GM12878 (cell line): Measurements from ENCODE around the gene C6orf62. TPM values are rescaled to one million over a fixed set of nuclear protein-coding genes. Genes with fewer than 3 reads are reported as not detected.

Experiments
- ATAC-seq: fragments of 200-7000 bp; cut with Tn5 transposase; 3 replicates; pipeline ENCODE4 v1.9.1; 2020; ENCODE audit warnings: mild to moderate bottlenecking, moderate library complexity
- BruUV-seq: library from RNA; stranded (reverse); fragments of 400-500 nt; replicated peaks from 2 replicates; lab custom pipeline; 2021; lab: Mats Ljungman, UMichigan
- CTCF ChIA-PET: fragments of 300-600 bp; sonication (Branson Sonifier 250); formaldehyde crosslinking; extraction: SDS; loops from one replicate; lab custom pipeline; 2021; ENCODE audit warnings: inconsistent platforms; lab: Yijun Ruan, JAX
- POLR2A ChIA-PET: fragments of 350-600 bp; formaldehyde crosslinking; extraction: SDS; loops from one replicate; lab custom pipeline; 2021; ENCODE audit warnings: inconsistent platforms; lab: Charles Lee
- RAD21 ChIA-PET: fragments of 300-600 bp; sonication (Branson Sonifier 250); formaldehyde crosslinking; loops from one replicate; lab custom pipeline; 2023; ENCODE audit warnings: antibody characterized with exemption; ENCODE audit not compliant: unreplicated experiment; lab: Charles Lee
- SMC1A ChIA-PET: fragments of 300-600 bp; sonication (Branson Sonifier 250); formaldehyde crosslinking; loops from one replicate; lab custom pipeline; 2023; ENCODE audit not compliant: unreplicated experiment, uncharacterized antibody; lab: Charles Lee
- DNase-seq: peaks from one replicate; pipeline ENCODE4 v3.0.0-alpha.2; 2011; ENCODE audit warnings: low read depth, low spot score
- FAIRE-seq: peaks from 3 replicates; lab custom pipeline; 2011; peaks lifted over from hg19 to GRCh38; lab: Jason Lieb, UNC
- H2AFZ ChIP-seq: 2 replicates; pipeline ENCODE4 v1.6.0; 2011; ENCODE audit warnings: low read depth, low read length, control low read depth; ENCODE audit not compliant: control insufficient read depth
- H3K27ac ChIP-seq: 2 replicates; pipeline ENCODE4 v1.5.1; 2011; ENCODE audit warnings: control low read depth; ENCODE audit not compliant: control insufficient read depth, insufficient read depth
- H3K27me3 ChIP-seq, 2 experiments: replicated peaks in 1 of 2; 2 replicates each; pipeline versions ENCODE4 v1.6.0 to v1.6.1; 2011; ENCODE audit warnings: low read length in 1 of 2; ENCODE audit not compliant: control insufficient read depth in 2 of 2, insufficient read depth in 2 of 2
- H3K36me3 ChIP-seq, 2 experiments: 2 replicates each; pipeline ENCODE4 v1.5.1; 2011; ENCODE audit warnings: low read length in 1 of 2; ENCODE audit not compliant: control insufficient read depth in 2 of 2, insufficient read depth in 2 of 2
- H3K4me1 ChIP-seq: 2 replicates; pipeline ENCODE4 v1.6.1; 2011; ENCODE audit warnings: mild to moderate bottlenecking, low read length, moderate library complexity, mixed read lengths; ENCODE audit not compliant: control insufficient read depth, insufficient read depth
- H3K4me2 ChIP-seq: 2 replicates; pipeline ENCODE4 v1.6.0; 2011; ENCODE audit warnings: control low read depth; ENCODE audit not compliant: control insufficient read depth, insufficient read depth
- H3K4me3 ChIP-seq: fragments of 200-600 bp; sonication (generic); 2 replicates; pipeline ENCODE4 v1.5.1; 2016
- H3K79me2 ChIP-seq: 2 replicates; pipeline ENCODE4 v1.6.0; 2011; ENCODE audit warnings: low read length; ENCODE audit not compliant: control insufficient read depth, insufficient read depth
- H3K9ac ChIP-seq: 2 replicates; pipeline ENCODE4 v1.8.0; 2011; ENCODE audit warnings: low read length, control low read depth, mixed read lengths; ENCODE audit not compliant: control insufficient read depth, insufficient read depth
- H3K9me3 ChIP-seq: replicated peaks from 3 replicates; pipeline ENCODE4 v1.5.1; 2011; ENCODE audit warnings: mild to moderate bottlenecking, low read length; ENCODE audit not compliant: control insufficient read depth, insufficient read depth
- H4K20me1 ChIP-seq: 2 replicates; pipeline ENCODE4 v1.6.0; 2011; ENCODE audit not compliant: control insufficient read depth, insufficient read depth
- CREB1 ChIP-seq: IDR thresholded peaks from 2 replicates; pipeline ENCODE4 v1.6.1; 2012; ENCODE audit warnings: low read depth, mild to moderate bottlenecking, inconsistent platforms
- ETV6 ChIP-seq, 2 experiments: fragments of 450-650 bp in 1 of 2; IDR thresholded peaks in 1 of 2; conservative IDR thresholded peaks in 1 of 2; 2 replicates each; pipeline ENCODE4 v1.6.1; 2014; ENCODE audit warnings: antibody characterized with exemption in 1 of 2, borderline replicate concordance in 1 of 2, low read depth in 1 of 2, mild to moderate bottlenecking in 1 of 2, moderate library complexity in 1 of 2
- HDAC2 ChIP-seq: fragments of 200-600 bp; sonication (generic); IDR thresholded peaks from 2 replicates; pipeline ENCODE4 v1.6.1; 2017
- HDGF ChIP-seq: fragments of 450-650 bp; IDR thresholded peaks from 2 replicates; pipeline ENCODE4 v1.6.1; 2016; ENCODE audit warnings: antibody characterized with exemption
- KLF5 ChIP-seq: fragments of 450-650 bp; IDR thresholded peaks from 2 replicates; pipeline ENCODE4 v1.6.1; 2014; ENCODE audit warnings: mild to moderate bottlenecking; ENCODE audit not compliant: partially characterized antibody
- SP1 ChIP-seq: IDR thresholded peaks from one replicate; pipeline ENCODE4 v1.6.1; 2011; ENCODE audit warnings: low read depth, low read length
- SRF ChIP-seq, 2 experiments: IDR thresholded peaks; 2 replicates each; pipeline ENCODE4 v1.6.1; 2011; ENCODE audit warnings: low read depth in 2 of 2, low read length in 2 of 2, mild to moderate bottlenecking in 1 of 2, moderate library complexity in 1 of 2
- ZNF24 ChIP-seq: fragments of 450-650 bp; IDR thresholded peaks from 2 replicates; pipeline ENCODE4 v1.6.1; 2017; ENCODE audit warnings: antibody characterized with exemption, mild to moderate bottlenecking
- ZNF592 ChIP-seq: fragments of 450-650 bp; IDR thresholded peaks from 2 replicates; pipeline ENCODE4 v1.6.1; 2017; ENCODE audit warnings: mild to moderate bottlenecking, moderate library complexity
- WGBS: methylation state at CpG from one replicate; pipeline ENCODE4 v1.1.6; 2016; ENCODE audit warnings: low lambda C conversion rate; ENCODE audit not compliant: insufficient replicate concordance, insufficient coverage; ENCODE audit errors: missing lambda C conversion rate; 5-methylcytosine and 5-hydroxymethylcytosine counted together
- in situ Hi-C: fragments of 300-500 bp; cut with MboI; formaldehyde crosslinking; loops from 9 replicates; pipeline ENCODE4 v1.14.3; 2018; ENCODE audit warnings: mixed read lengths
- intact Hi-C: fragments of 100-400 bp; cut with micrococcal nuclease; formaldehyde crosslinking; loops from one replicate; pipeline ENCODE4 v1.14.2; 2022; ENCODE audit not compliant: unreplicated experiment
- polyA plus RNA-seq, 11 experiments: library from polyadenylated mRNA; depleted of rRNA in 4 of 11; unstranded in 6 of 11; stranded (reverse) in 5 of 11; fragments of >200 nt; fragmentation: Nextera tagmentation in 4 of 11; fragmentation: Illumina TruSeq in 1 of 11; extraction: Ambion mirVana in 4 of 11; extraction: Trizol in 1 of 11; gene quantifications; 1 replicate in 1 of 11; 2 replicates in 10 of 11; pipeline versions ENCODE4 v1.2.1 to v1.2.3, GENCODE V29; 2011 to 2016; ENCODE audit warnings: inconsistent platforms in 2 of 11, missing spikeins in 2 of 11, low read depth in 1 of 11
- total RNA-seq, 4 experiments: library from RNA; depleted of rRNA in 3 of 4; stranded (reverse); fragments of >200 nt in 3 of 4; fragmentation: Illumina TruSeq in 1 of 4; extraction: Trizol in 1 of 4; gene quantifications; 2 replicates each; pipeline versions ENCODE4 v1.2.1 to v1.2.3, GENCODE V29; 2013 to 2021

C6orf62 gene
- total and polyA plus RNA-seq, 10 of the 15 experiments (the other 5 are each of a cell fraction or from before 2014, with no cell fraction given): 55.6 to 565 (median 126) TPM

- intact Hi-C loops: no loop called here
- FAIRE-seq (no peak), DNase-seq (no peak), ATAC-seq (no peak)
- TF ChIP-seq CREB1: no peak
- no peaks in the 10 kb centered on the region for H3K4me1 ChIP-seq
- 54% methylated on average over 1 of the region's 1 CpG for WGBS
- H3K36me3 ChIP-seq: peaks cover 0 to 13% of the 10 kb centered on the region in 2 experiments; a peak in 2 of 4 replicates
- H3K9me3 ChIP-seq: no peaks in the 10 kb centered on the region
- ChIA-PET RAD21 (no interaction called here), POLR2A (no interaction called here), CTCF (no interaction called here), SMC1A (no interaction called here)
- no peak overlapping the region for H2AFZ ChIP-seq
- H4K20me1 ChIP-seq: no peaks in the 10 kb centered on the region
- peaks cover 7% of the 10 kb centered on the region for H3K79me2 ChIP-seq
- in situ Hi-C loops: no loop called here
- no TSS peak for BruUV-seq
- no peak overlapping the region for H3K4me3 ChIP-seq
- H3K4me2 ChIP-seq: no peak overlapping the region
- no peaks in the 10 kb centered on the region for H3K27me3 ChIP-seq
- no peak overlapping the region for H3K9ac ChIP-seq
- H3K27ac ChIP-seq: no peak overlapping the region
Measured at GRCh38 chr6:24659561-24659960, 59.4 kb downstream of the C6orf62 start.

GRCh38 chr6:24658573-24659560, 60.1 kb downstream of the C6orf62 start:
- DNase-seq (no peak), FAIRE-seq (no peak), ATAC-seq (no peak)
- no peaks in the 10 kb centered on the region for H4K20me1 ChIP-seq
- no peaks in the 10 kb centered on the region for H3K4me1 ChIP-seq
- intact Hi-C loops: no loop called here
- H3K9me3 ChIP-seq: no peaks in the 10 kb centered on the region
- no peak overlapping the region for H3K4me2 ChIP-seq
- no peaks in the 10 kb centered on the region for H3K27me3 ChIP-seq
- peaks cover 0 to 8% of the 10 kb centered on the region in 2 experiments; a peak in 2 of 4 replicates for H3K36me3 ChIP-seq
- ChIA-PET RAD21 (no interaction called here), CTCF (interaction anchor here (1.3 kb wide), 1 partner anchor 133 kb away, joined by 4 read pairs; no protein-coding TSS in a partner anchor), SMC1A (interaction anchor here (0.6 kb wide), 1 partner anchor 10 kb away, joined by 5 read pairs; no protein-coding TSS in a partner anchor), POLR2A (no interaction called here)
- WGBS: 99% methylated on average over 9 of the region's 9 CpGs
- H3K79me2 ChIP-seq: peaks cover 1% of the 10 kb centered on the region
- TF ChIP-seq SP1: no peak
- TF ChIP-seq HDAC2: no peak
- no peak for TF ChIP-seq ZNF24
- TF ChIP-seq KLF5: no peak
- TF ChIP-seq HDGF: no peak
- TF ChIP-seq ETV6 (conservative IDR thresholded peaks at IDR 0.05 in 1 of 2, IDR thresholded peaks at IDR 0.05 in 1 of 2; ENCODE audit: borderline replicate concordance in 1 of 2, low read depth in 1 of 2): no peak
- TF ChIP-seq ZNF592: no peak
- TF ChIP-seq SRF (IDR thresholded peaks at IDR 0.05; ENCODE audit: low read depth in 2 of 2, low read length in 2 of 2): no peak
- no peak overlapping the region for H3K27ac ChIP-seq
- no peak overlapping the region for H3K9ac ChIP-seq
- H2AFZ ChIP-seq: no peak overlapping the region
- H3K4me3 ChIP-seq: no peak overlapping the region
- no TSS peak for BruUV-seq
- in situ Hi-C loops: no loop called here
